GM23338 (cell line): ENCODE data around the gene OSBPL6. TPM values are rescaled to one million over a fixed set of nuclear protein-coding genes. Genes with fewer than 3 reads are reported as not detected.
A peak's percentile ranks its signal among the peaks of the same experiment; 100 is the strongest.

Source experiments
- ATAC-seq: fragments of 200-7000 bp; cut with Tn5 transposase; 3 replicates; pipeline ENCODE4 v1.9.1; 2020
- DNase-seq: peaks from one replicate; pipeline ENCODE4 v3.0.0-alpha.2; 2015; ENCODE audit warnings: low spot score
- H2AFZ ChIP-seq: fragments of 200-600 bp; sonication (generic); 2 replicates; pipeline ENCODE4 v1.8.0; 2016; ENCODE audit warnings: antibody characterized with exemption, mild to moderate bottlenecking, moderate library complexity
- H3F3A ChIP-seq: fragments of 200-600 bp; sonication (generic); replicated peaks from 2 replicates; pipeline ENCODE4 v1.8.0; 2017; ENCODE audit warnings: antibody characterized with exemption, mixed run types, low read depth
- H3K27ac ChIP-seq: fragments of 200-600 bp; sonication (generic); 2 replicates; pipeline ENCODE4 v1.6.1; 2016; ENCODE audit warnings: low read depth
- H3K27me3 ChIP-seq: fragments of 200-600 bp; sonication (generic); 2 replicates; pipeline ENCODE4 v1.8.0; 2016; ENCODE audit warnings: mild to moderate bottlenecking, mixed run types, moderate library complexity; ENCODE audit not compliant: insufficient read depth
- H3K36me3 ChIP-seq: fragments of 200-600 bp; sonication (generic); 2 replicates; pipeline ENCODE4 v1.8.0; 2016; ENCODE audit warnings: mild to moderate bottlenecking; ENCODE audit not compliant: insufficient read depth
- H3K4me1 ChIP-seq: fragments of 200-600 bp; sonication (generic); 2 replicates; pipeline ENCODE4 v1.8.0; 2016; ENCODE audit warnings: mild to moderate bottlenecking, moderate library complexity; ENCODE audit not compliant: insufficient read depth
- H3K4me2 ChIP-seq: fragments of 200-600 bp; sonication (generic); 2 replicates; pipeline ENCODE4 v1.7.1; 2017; ENCODE audit warnings: mixed run types
- H3K4me3 ChIP-seq: fragments of 200-600 bp; sonication (generic); 2 replicates; pipeline ENCODE4 v1.6.1; 2016; ENCODE audit warnings: mixed run types
- H3K79me2 ChIP-seq: fragments of 200-600 bp; sonication (generic); replicated peaks from 2 replicates; pipeline ENCODE4 v1.8.0; 2017; ENCODE audit warnings: mild to moderate bottlenecking; ENCODE audit not compliant: insufficient read depth
- H3K9me2 ChIP-seq: fragments of 200-600 bp; sonication (generic); 2 replicates; pipeline ENCODE4 v1.8.0; 2017; ENCODE audit not compliant: insufficient read depth
- H4K20me1 ChIP-seq: fragments of 200-600 bp; sonication (generic); replicated peaks from 2 replicates; pipeline ENCODE4 v1.8.0; 2017; ENCODE audit warnings: mild to moderate bottlenecking; ENCODE audit not compliant: insufficient read depth
- H3K27ac Mint-ChIP-seq: 2 replicates; pipeline ENCODE4 v1.8.0; 2020; ENCODE audit warnings: inconsistent platforms, mild to moderate bottlenecking, moderate library complexity, mixed read lengths
- H3K27me3 Mint-ChIP-seq: 3 replicates; pipeline ENCODE4 v1.8.0; 2022; ENCODE audit warnings: low read depth, mild to moderate bottlenecking, moderate library complexity, mixed read lengths, inconsistent platforms; ENCODE audit not compliant: insufficient read depth, poor library complexity
- H3K36me3 Mint-ChIP-seq: 3 replicates; pipeline ENCODE4 v1.8.0; 2021; ENCODE audit warnings: low read depth, mild to moderate bottlenecking, inconsistent platforms, moderate library complexity, mixed read lengths
- H3K4me1 Mint-ChIP-seq: 3 replicates; pipeline ENCODE4 v1.8.0; 2020; ENCODE audit warnings: mild to moderate bottlenecking, inconsistent platforms, mixed read lengths
- H3K4me3 Mint-ChIP-seq: 3 replicates; pipeline ENCODE4 v1.8.0; 2021; ENCODE audit warnings: moderate library complexity, mild to moderate bottlenecking, inconsistent platforms, mixed read lengths
- H3K9me3 Mint-ChIP-seq: 3 replicates; pipeline ENCODE4 v1.8.0; 2020; ENCODE audit warnings: moderate library complexity, mild to moderate bottlenecking, inconsistent platforms, mixed read lengths
- CREB1 ChIP-seq: fragments of 250-450 bp; sonication (Bioruptor Pico); IDR thresholded peaks from 2 replicates; pipeline ENCODE4 v1.5.0; 2020; ENCODE audit warnings: low read depth, mild to moderate bottlenecking, moderate library complexity
- JUNB ChIP-seq: IDR thresholded peaks from one replicate; pipeline ENCODE4 v1.6.1; 2016; ENCODE audit warnings: antibody characterized with exemption; ENCODE audit not compliant: unreplicated experiment
- POLR2AphosphoS5 ChIP-seq: IDR thresholded peaks from 2 replicates; pipeline ENCODE4 v1.6.1; 2016; ENCODE audit warnings: antibody characterized with exemption, low read depth
- long read RNA-seq: library from polyadenylated mRNA; unstranded; transcript quantifications from one replicate; pipeline ENCODE4 v2.0.0, GENCODE V29; 2020; ENCODE audit not compliant: unreplicated experiment
- polyA plus RNA-seq: library from polyadenylated mRNA; unstranded; fragments of >200 nt; fragmentation: Nextera tagmentation; extraction: Ambion mirVana; gene quantifications from 2 replicates; pipeline ENCODE4 v1.2.1, GENCODE V29; 2016
- total RNA-seq: library from RNA; depleted of rRNA; stranded (reverse); fragments of >200 nt; shearing (Covaris generic); gene quantifications from 2 replicates; pipeline ENCODE4 v1.2.3, GENCODE V29; 2014; rRNA removed
- TF ChIP-seq, protein P1 (sequence below): IDR thresholded peaks from one replicate; pipeline ENCODE4 v1.6.1; 2018; ENCODE audit warnings: antibody characterized with exemption; ENCODE audit not compliant: unreplicated experiment
- TF ChIP-seq, protein P2 (sequence below): IDR thresholded peaks from 2 replicates; pipeline ENCODE4 v1.6.1; 2016; ENCODE audit warnings: antibody characterized with exemption
- TF ChIP-seq, protein P3 (sequence below), 2 experiments: fragments of 200-600 bp in 1 of 2; sonication (generic) in 1 of 2; conservative IDR thresholded peaks; 2 replicates each; pipeline versions ENCODE4 v1.5.1 to v1.6.1; 2016 to 2017; ENCODE audit warnings: antibody characterized with exemption in 2 of 2, low read depth in 2 of 2, mild to moderate bottlenecking in 2 of 2, moderate library complexity in 1 of 2

OSBPL6 gene
- total RNA-seq (7.9 and 8.5 TPM in 2 replicates), polyA plus RNA-seq (4.5 and 6.0 TPM in 2 replicates)
- long read RNA-seq, partial matches to known transcripts, result 1 of 2 reads
- long read RNA-seq, other reads (novel, unspliced or antisense), result 0 of 2 reads

DNA sequence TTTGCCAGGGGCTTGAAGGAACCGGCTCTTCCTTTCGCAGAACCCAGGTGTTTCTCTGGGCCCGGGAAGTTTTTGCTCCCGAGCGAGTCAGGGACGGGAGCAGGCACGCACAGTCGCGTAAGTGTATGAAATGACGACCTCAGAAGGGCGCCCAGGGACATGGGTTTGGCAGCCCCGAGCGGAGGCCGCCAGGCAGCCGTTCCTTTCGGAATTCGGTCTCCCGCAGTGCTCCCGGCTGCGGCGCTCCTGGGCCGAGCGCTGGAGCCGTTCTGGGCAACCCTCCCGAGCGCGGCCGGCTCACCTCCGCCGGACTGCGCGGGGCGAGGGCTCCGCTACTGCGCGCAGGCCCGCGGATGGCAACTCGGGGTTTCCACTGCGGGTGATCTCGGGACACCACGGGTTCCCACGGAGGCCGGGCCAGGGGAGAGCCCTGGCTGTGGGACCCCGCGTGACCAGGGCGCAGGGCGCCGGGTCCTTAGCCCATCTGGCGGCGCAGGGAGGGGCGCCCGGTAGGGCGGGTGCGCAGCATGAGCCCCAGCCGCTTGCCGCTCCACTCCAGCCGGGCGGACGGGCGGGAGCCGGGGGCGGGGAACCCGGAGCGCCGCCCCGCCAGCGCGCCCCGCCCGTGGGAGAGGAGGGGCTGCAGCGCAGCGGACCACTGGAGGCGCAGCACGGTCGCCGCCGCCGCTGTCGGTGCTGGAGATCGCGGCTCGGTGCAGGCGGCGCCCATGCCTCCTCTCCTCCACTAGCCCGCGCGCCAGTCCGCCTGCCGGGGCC is at the start of gene OSBPL6:
OSBPL6 (plus strand) TSS at position 690 of the 777 bp plus-strand sequence. CDS start 111,673 bp downstream, outside the sequence.
- H3K27me3 ChIP-seq, result peaks cover 61% of the 10 kb centered on the region

More for the DNA sequence above, at the start of gene OSBPL6:
- Mint-ChIP-seq H3K4me3 (peak within 1 kb of the TSS; percentile 83), H3K36me3 (no peaks in the 10 kb centered on the region), H3K9me3 (no peaks in the 10 kb centered on the region), H3K4me1 (peaks cover 23% of the 10 kb centered on the region), H3K27ac (no peak within 1 kb of the TSS), H3K27me3 (peaks cover 32% of the 10 kb centered on the region)
- Histone ChIP-seq H3K4me2 (peak within 1 kb of the TSS; percentile 83), H3K4me1 (peaks cover 24% of the 10 kb centered on the region), H3K79me2 (no peaks in the 10 kb centered on the region; the same call in 1 of the 2 replicates), H3K4me3 (peak within 1 kb of the TSS; percentile 91), H3K27ac (no peak within 1 kb of the TSS), H4K20me1 (peaks cover 17% of the 10 kb centered on the region), H2AFZ (peak within 1 kb of the TSS; percentile 98), H3K36me3 (no peaks in the 10 kb centered on the region), H3F3A (peaks cover 5% of the 10 kb centered on the region; the same call in 1 of the 2 replicates), H3K9me2 (no peaks in the 10 kb centered on the region)
- peak; percentile 88 for ATAC-seq
- TF ChIP-seq, protein P1, sequence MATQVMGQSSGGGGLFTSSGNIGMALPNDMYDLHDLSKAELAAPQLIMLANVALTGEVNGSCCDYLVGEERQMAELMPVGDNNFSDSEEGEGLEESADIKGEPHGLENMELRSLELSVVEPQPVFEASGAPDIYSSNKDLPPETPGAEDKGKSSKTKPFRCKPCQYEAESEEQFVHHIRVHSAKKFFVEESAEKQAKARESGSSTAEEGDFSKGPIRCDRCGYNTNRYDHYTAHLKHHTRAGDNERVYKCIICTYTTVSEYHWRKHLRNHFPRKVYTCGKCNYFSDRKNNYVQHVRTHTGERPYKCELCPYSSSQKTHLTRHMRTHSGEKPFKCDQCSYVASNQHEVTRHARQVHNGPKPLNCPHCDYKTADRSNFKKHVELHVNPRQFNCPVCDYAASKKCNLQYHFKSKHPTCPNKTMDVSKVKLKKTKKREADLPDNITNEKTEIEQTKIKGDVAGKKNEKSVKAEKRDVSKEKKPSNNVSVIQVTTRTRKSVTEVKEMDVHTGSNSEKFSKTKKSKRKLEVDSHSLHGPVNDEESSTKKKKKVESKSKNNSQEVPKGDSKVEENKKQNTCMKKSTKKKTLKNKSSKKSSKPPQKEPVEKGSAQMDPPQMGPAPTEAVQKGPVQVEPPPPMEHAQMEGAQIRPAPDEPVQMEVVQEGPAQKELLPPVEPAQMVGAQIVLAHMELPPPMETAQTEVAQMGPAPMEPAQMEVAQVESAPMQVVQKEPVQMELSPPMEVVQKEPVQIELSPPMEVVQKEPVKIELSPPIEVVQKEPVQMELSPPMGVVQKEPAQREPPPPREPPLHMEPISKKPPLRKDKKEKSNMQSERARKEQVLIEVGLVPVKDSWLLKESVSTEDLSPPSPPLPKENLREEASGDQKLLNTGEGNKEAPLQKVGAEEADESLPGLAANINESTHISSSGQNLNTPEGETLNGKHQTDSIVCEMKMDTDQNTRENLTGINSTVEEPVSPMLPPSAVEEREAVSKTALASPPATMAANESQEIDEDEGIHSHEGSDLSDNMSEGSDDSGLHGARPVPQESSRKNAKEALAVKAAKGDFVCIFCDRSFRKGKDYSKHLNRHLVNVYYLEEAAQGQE, result no peak
- TF ChIP-seq CREB1 (0 out of 2 replicates have a peak, but pooled peaks have one; percentile 36), POLR2AphosphoS5 (peak; percentile 58; the same call in 1 of the 2 replicates), JUNB (no peak)
- TF ChIP-seq, protein P2, sequence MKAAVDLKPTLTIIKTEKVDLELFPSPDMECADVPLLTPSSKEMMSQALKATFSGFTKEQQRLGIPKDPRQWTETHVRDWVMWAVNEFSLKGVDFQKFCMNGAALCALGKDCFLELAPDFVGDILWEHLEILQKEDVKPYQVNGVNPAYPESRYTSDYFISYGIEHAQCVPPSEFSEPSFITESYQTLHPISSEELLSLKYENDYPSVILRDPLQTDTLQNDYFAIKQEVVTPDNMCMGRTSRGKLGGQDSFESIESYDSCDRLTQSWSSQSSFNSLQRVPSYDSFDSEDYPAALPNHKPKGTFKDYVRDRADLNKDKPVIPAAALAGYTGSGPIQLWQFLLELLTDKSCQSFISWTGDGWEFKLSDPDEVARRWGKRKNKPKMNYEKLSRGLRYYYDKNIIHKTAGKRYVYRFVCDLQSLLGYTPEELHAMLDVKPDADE, result no peak
- TF ChIP-seq, protein P3, sequence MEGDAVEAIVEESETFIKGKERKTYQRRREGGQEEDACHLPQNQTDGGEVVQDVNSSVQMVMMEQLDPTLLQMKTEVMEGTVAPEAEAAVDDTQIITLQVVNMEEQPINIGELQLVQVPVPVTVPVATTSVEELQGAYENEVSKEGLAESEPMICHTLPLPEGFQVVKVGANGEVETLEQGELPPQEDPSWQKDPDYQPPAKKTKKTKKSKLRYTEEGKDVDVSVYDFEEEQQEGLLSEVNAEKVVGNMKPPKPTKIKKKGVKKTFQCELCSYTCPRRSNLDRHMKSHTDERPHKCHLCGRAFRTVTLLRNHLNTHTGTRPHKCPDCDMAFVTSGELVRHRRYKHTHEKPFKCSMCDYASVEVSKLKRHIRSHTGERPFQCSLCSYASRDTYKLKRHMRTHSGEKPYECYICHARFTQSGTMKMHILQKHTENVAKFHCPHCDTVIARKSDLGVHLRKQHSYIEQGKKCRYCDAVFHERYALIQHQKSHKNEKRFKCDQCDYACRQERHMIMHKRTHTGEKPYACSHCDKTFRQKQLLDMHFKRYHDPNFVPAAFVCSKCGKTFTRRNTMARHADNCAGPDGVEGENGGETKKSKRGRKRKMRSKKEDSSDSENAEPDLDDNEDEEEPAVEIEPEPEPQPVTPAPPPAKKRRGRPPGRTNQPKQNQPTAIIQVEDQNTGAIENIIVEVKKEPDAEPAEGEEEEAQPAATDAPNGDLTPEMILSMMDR (conservative IDR thresholded peaks at IDR 0.05; ENCODE audit: low read depth in 2 of 2), result peak in 1 of 2 experiments; percentile 18; a peak in 1 of 4 replicates
- peak; percentile 80 for DNase-seq
